GM10248 (cell line): ENCODE measurements around the gene NOXO1.

ENCODE experiments used
- CTCF ChIA-PET: fragments of 300-600 bp; sonication (Branson Sonifier 250); formaldehyde crosslinking; extraction: SDS; loops from one replicate; lab custom pipeline; 2021; ENCODE audit warnings: antibody characterized with exemption; lab: Yijun Ruan, JAX
- POLR2A ChIA-PET: fragments of 350-650 bp; sonication (Branson Sonifier 250); formaldehyde crosslinking; extraction: SDS; loops from one replicate; lab custom pipeline; 2020; ENCODE audit warnings: antibody characterized with exemption; lab: Yijun Ruan, JAX
- DNase-seq: peaks from one replicate; pipeline ENCODE4 v3.0.0; 2012; ENCODE audit errors: extremely low spot score
- CTCF ChIP-seq: IDR thresholded peaks from 2 replicates; pipeline ENCODE4 v1.5.1; 2012; ENCODE audit warnings: mild to moderate bottlenecking, low read depth; ENCODE audit errors: extremely low read depth, missing control alignments, control extremely low read depth

NOXO1 gene

GRCh38 chr16:1984347-1985225 lies 3.3 kb upstream of the NOXO1 start:
- TF ChIP-seq CTCF, result no peak
- DNase-seq, result no peak
- ChIA-PET POLR2A (interaction anchor here (0.6 to 2.6 kb wide), 2 partner anchors 19 to 171 kb away, joined by 4 to 9 read pairs; partner anchors contain the start of genes RPS2 and TRAF7), CTCF (interaction anchor here (0.8 to 5.5 kb wide), 4 partner anchors 19 to 167 kb away, joined by 3 to 30 read pairs (median 4); no protein-coding TSS in a partner anchor)

DNA sequence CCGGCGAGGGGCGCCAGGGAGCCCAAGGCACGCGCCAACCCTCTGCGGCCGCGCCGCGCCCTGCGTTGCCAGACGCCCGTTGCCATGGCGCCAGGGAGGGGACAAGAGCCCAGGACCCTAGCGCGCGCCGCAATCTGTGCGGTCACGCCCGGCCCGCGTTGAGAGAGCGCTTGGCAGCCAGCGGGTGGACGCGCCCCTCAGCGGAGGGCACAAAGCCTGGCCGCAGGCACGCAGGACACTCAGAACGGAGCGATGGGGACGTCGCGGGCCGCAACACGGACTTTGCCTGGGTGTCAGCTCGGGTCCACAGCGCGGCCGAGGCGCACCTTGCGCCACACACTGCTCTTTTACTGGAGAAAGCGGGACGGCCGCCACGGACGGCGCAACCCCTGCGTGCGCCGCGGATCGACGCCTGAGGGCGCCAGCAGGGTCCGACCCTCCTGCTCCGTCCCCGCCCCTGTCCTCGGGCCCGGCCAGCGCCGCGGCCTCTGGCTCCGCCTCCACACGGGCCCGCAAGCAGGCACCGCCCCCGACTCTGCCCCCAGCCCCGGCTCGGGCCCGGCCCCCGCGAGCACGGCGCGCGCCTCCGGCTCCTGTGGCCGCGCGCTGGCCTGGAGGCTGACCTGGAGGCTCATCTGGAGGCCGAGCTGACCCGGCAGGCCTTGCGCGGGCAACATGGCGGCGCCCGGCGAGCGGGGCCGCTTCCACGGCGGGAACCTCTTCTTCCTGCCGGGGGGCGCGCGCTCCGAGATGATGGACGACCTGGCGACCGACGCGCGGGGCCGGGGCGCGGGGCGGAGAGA lies 2.5 kb upstream of the NOXO1 start, which contains the start of gene GFER:
TSS of gene GFER (plus strand) at position 650 of the 803 bp plus-strand sequence. CDS start at position 676, 26 bp downstream.
- ChIA-PET POLR2A (interaction anchor here (0.6 to 3.2 kb wide), 3 partner anchors 19 to 172 kb away, joined by 4 to 21 read pairs (median 9); partner anchors contain the start of genes RPS2 and TRAF7), CTCF (interaction anchor here (0.8 to 5.5 kb wide), 6 partner anchors 11 to 168 kb away, joined by 3 to 30 read pairs (median 4); no protein-coding TSS in a partner anchor)
- peak; percentile 97 for DNase-seq
- peak; percentile 68 for TF ChIP-seq CTCF

GRCh38 chr16:1982991-1983543 lies 1.8 kb upstream of the NOXO1 start:
- TF ChIP-seq CTCF, result no peak
- POLR2A ChIA-PET, result interaction anchor here (0.8 to 3.2 kb wide), 4 partner anchors 11 to 172 kb away, joined by 3 to 21 read pairs (median 4); partner anchors contain the start of genes RPS2, TBL3 and TRAF7
- CTCF ChIA-PET, result interaction anchor here (1.0 to 3.0 kb wide), 4 partner anchors 10 to 168 kb away, joined by 3 to 10 read pairs (median 3); no protein-coding TSS in a partner anchor
- DNase-seq, result no peak

- DNase-seq, result no peak
- ChIA-PET POLR2A (interaction anchor here (0.8 to 3.2 kb wide), 4 partner anchors 10 to 173 kb away, joined by 3 to 21 read pairs (median 4); partner anchors contain the start of genes RPS2, TBL3 and TRAF7), CTCF (interaction anchor here (1.0 to 3.0 kb wide), 3 partner anchors 14 to 22 kb away, joined by 3 to 10 read pairs (median 5); no protein-coding TSS in a partner anchor)
- TF ChIP-seq CTCF, result no peak
Observed at GRCh38 chr16:1982013-1982433, 754 bp upstream of the NOXO1 start.

GRCh38 chr16:1980770-1981087 lies 540 bp downstream of the NOXO1 start:
- ChIA-PET POLR2A (interaction anchor here (0.5 to 3.2 kb wide), 3 partner anchors 10 to 672 kb away, joined by 3 to 21 read pairs (median 3); partner anchors contain the start of gene RPS2), CTCF (interaction anchor here (1.1 to 3.0 kb wide), 3 partner anchors 15 to 160 kb away, joined by 3 to 10 read pairs (median 5); no protein-coding TSS in a partner anchor)
- DNase-seq, result no peak
- TF ChIP-seq CTCF, result no peak
